Right lung (tissue), 10 donors: Measurements from ENCODE around the gene DEFB123. TPM values are rescaled to one million over a fixed set of nuclear protein-coding genes. Genes with fewer than 3 reads are reported as not detected.
"Not testable (repeated sequence)": the region's sequence is repeated elsewhere in the genome, so short reads cannot be mapped to it uniquely, and the experiment has no call there.

ENCODE experiments used
- DNase-seq, 2 donors: peaks; one replicate each; pipeline ENCODE4 v3.0.0-alpha.2; 2013
- long read RNA-seq, 8 donors: transcript quantifications; one replicate each; lab custom pipeline, GENCODE V29; 2026
- polyA plus RNA-seq, 5 donors: library from polyadenylated mRNA; unstranded; fragments of 120-200 nt; gene quantifications; one replicate each; pipeline versions ENCODE4 v1.2.1 to v1.2.3, GENCODE V29; 2013; ENCODE audit warnings: inconsistent platforms in 1 of 5, low replicate concordance in 1 of 5; ENCODE audit not compliant: insufficient read length in 5 of 5, insufficient read depth in 1 of 5

DEFB123 gene
- not detected for polyA plus RNA-seq
- long read RNA-seq, donor 1, result 0 reads
- long read RNA-seq, donor 2, result 0 reads
- long read RNA-seq, donor 3, result 0 reads
- long read RNA-seq, donor 4, result 0 reads
- long read RNA-seq, donor 5, result 0 reads
- long read RNA-seq, donor 6, result 0 reads
- long read RNA-seq, donor 7, result 0 reads
- long read RNA-seq, donor 8, result 0 reads

DNA sequence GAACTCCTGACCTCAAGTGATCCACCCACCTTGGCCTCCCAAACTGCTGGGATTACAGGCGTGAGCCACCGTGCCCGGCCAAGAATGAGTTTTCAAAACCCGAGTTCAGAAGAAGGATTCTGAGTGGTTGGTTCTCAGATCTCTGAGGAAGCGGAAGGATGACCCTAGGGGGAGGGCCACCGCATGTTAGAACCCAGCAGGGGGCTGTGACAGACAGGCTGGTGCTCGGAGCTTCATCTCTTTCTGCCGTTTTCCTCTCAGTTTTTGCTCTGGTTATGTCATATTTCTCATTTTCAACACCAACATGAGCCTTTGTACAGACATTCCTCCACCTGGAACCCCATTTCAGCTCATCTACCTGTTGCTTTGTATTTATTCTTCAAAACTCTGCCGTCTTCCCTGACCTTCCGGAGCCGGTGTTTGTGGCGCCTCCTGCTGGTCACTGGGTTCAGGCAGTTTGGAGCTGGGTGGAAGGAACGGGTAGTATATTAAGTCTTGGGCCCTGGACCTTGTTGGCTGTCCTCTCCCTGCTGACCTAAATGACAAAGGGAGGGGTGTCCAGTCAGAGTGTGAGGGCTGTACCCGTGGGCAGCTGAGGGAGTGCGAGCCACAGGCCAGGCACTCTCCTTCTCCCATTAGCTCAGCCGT, at the start of gene DEFB123:
Gene DEFB123 (plus strand): TSS at position 621 of the 648 bp plus-strand sequence. CDS start 67 bp downstream, outside the sequence.
- no peak for DNase-seq

DNA sequence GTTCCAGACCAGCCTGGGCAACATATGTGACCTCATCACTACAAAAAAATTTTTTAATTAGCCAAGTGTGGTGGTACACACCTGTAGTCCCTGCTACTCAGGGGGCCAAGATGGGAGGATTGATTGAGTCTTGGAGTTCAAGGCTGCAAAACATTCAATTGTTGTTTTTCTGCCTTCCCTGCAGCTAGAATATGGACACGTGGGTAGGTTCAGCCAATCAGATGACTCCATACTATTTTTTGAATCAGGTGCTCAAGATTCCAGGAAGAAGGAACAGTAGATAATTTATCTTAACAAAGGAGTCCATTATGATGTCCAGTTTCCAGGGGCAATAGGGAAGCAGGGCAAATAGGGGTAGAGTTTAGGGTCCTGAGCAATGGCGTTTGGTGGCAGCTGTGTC, 47.6 kb upstream of the DEFB123 start:
- no peak for DNase-seq

GRCh38 chr20:31394900-31395299, 45.5 kb upstream of the DEFB123 start:
- no peak for DNase-seq

DNA sequence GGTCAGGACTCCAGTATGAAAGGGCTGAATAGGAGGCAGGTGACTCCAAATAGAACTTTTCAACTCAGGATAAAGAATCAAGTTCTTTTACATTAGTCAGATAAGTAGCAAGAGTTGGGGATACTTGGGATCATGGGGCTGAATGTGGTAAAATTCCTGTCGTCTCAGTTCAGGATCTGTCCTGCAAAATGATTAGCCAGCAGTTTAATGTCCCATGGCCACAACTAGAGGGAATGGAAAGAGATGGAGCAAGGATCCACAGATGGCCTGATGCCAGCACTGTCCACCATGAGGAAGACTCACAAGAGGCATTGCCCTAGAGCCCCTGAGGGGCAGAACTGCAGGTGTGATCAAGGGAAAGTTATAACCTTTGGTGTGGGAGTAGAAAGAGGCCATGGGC, 36.5 kb upstream of the DEFB123 start:
- DNase-seq, result no peak

DNA sequence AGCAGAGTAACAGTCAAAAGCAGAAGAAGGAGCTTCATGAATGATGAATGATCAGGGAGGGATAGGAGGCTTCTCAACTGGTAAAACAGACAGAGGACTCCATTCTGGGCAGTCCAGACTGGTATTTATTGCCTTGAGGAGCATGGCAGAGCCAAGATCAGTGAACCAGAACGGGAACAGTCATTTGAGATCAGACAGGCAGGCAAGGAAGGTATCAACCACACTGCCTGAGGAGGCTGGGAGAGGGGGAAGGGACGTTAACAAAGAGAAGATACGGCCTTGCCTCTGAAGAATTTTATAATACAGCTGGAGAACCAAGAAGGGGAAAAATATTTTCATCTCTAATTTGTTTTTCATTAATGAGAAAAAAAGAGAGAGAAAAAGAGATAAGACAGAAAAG, 34.3 kb upstream of the DEFB123 start, which contains the start of gene DEFB121:
Gene DEFB121 (minus strand): TSS at position 101 of the 400 bp plus-strand sequence. CDS start 63 bp downstream, at position 38.
- no peak for DNase-seq

- DNase-seq, result no peak
These were observed 30.4 kb upstream of the DEFB123 start for GRCh38 chr20:31410011-31410410.

- DNase-seq, result no peak
These were observed 26.1 kb upstream of the DEFB123 start for GRCh38 chr20:31414381-31414780.

- no peak for DNase-seq
These were observed 24.8 kb upstream of the DEFB123 start for GRCh38 chr20:31415653-31416052.

DNA sequence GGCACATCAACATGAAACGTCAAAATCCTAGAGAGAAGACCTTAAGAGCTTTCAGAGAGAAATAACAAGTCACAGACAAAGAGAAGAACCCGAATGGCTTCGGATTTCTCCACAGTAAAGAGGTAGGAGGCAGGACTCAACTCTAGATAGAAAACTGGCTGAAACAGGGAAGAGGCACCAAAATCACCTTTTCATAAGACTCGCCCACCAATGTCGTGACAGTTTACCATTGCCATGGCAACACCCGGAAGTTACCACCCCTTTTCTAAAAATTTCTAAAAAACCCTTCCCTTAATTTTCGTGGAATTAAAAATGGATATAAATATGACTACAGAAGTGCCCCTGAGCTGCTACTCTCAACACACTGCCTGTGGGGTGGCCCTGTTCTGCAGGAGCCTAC, 22.1 kb upstream of the DEFB123 start:
- DNase-seq, result no peak

- no peak for DNase-seq
These were observed 14.6 kb upstream of the DEFB123 start for GRCh38 chr20:31425797-31426196.

DNA sequence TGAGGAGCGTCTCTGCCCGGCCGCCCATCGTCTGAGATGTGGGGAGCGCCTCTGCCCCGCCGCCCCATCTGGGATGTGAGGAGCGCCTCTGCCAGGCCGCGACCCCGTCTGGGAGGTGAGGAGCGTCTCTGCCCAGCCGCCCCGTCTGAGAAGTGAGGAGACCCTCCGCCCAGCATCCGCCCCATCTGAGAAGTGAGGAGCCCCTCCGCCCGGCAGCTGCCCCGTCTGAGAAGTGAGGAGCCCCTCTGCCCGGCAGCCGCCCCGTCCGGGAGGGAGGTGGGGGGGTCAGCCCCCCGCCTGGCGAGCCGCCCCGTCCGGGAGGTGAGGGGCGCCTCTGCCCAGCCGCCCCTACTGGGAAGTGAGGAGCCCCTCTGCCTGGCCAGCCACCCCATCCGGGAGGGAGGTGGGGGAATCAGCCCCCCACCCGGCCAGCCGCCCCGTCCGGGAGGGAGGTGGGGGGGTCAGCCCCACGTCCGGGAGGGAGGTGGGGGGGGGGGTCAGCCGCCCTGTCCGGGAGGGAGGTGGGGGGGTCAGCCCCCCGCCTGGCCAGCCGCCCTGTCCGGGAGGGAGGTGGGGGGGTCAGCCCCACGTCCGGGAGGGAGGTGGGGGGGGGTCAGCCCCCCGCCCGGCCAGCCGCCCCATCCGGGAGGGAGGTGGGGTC, 13.4 kb upstream of the DEFB123 start:
- DNase-seq, result not testable (repeated sequence)

DNA sequence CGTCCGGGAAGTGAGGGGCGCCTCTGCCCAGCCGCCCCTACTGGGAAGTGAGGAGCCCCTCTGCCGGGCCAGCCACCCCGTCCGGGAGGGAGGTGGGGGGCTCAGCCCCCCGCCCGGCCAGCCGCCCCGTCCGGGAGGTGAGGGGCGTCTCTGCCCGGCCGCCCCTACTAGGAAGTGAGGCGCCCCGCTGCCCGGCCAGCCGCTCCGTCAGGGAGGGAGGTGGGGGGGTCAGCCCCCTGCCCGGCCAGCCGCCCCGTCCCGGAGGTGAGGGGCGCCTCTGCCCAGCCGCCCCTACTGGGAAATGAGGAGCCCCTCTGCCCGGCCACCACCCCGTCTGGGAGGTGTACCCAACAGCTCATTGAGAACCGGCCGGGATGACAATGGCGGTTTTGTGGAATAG, 12.9 kb upstream of the DEFB123 start:
- not testable (repeated sequence) for DNase-seq

DNA sequence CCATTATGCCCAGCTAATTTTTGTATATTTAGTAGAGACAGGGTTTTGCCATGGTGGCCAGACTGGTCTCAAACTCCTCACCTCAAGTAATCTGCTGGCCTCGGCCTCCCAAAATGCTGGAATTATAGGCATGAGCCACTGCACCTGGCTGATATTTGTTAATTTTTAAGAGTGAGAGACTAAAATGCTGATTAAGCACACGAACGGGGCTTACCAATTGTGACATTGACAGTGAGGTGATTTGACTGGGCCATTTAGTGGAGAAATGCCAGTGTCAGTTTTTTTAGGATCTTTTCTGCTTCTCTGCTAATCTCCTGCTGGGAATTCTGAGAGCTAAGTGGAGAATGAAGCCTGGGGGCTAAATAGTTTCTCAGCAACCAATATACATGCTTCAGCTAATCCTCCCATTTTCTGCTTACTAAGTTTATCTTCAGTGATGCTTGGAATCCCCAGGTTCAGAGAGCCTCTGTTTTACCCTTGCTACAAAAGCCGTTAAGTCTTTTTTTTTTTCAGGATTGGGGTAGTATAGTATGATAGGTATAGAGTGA, 9.8 kb upstream of the DEFB123 start:
- DNase-seq, result no peak

DNA sequence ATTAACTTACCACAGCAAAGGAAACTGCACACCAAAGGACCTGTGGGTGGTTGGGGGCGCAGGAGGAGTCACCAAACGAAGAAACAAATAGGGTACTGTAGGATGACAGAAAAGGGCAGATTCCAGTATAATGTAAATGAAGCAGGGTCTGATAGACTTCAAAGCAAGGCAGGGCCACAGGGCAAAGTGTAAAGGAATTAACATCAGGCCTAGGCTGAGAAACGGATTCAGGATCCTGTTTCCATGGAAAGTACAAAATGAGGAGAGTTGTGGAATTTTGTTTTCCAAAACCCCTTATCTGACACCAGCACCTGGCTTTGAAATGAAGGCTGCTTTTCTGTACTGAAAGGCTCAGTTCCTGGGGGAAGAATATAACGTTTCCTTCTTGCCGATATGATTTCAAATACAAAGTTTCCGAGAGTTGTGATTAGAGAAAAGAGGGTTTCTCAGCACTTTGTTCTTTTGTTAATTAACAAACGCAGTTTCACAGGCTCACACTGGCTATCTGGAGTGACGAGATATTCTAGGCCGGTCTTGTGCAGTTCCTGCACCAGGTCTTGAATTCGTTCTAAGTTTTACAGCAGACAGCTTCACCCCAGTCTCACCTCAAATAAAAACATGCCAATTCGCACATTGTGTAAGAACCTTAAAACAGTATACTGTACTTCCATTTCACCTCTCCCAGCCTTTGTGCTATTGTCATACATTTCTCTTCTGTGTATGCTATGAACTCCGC, 5.8 kb downstream of the DEFB123 start:
- no peak for DNase-seq

DNA sequence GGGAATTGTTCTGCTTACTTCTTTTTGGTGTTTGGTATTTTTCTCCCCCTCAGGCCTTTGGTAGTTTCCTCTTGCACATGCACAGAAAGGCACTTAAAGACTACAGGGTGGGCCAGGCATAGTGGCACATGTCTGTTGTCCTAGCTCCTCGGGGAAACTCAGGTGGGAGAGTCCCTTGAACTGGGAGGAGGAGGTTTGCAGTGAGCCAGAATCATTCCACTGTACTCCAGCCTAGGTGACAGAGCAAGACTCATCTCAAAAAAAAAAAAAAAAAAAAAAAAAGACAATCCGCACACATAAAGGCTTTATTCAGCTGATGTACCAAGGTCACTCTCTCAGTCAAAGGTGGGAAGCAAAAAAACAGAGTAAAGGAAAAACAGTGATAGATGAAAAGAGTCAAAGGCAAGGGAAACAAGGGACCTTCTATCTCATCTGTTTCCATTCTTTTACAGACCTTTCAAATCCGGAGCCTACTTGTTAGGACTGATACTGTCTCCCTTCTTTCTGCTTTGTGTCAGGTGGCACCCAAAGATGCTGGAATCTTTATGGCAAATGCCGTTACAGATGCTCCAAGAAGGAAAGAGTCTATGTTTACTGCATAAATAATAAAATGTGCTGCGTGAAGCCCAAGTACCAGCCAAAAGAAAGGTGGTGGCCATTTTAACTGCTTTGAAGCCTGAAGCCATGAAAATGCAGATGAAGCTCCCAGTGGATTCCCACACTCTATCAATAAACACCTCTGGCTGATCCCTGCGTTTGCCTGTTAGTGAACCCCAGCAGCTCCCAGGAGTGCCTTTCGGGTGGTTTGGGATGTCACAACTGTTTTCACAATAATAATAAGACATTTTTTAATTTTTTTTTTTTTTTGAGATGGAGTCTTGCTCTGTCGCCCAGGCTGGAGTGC, 9.3 kb downstream of the DEFB123 start:
- no peak for DNase-seq

DNA sequence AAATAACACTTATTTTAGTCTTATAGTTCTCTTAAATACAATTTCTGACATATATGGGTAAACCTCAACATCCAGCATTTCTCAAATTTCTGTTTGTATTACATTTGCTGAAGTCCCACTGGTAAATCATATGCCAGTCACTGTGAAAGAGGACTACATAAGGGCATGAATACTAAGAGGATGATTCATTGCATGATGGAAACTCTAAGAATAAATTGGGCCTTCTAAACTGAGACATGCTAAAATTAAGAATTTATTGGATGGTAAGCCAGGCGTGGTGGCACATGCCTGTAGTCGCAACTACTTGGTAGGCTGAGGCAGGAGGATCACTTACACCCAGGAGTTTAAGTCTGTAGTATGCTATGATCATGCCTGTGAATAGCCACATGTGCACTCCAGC, 12.1 kb downstream of the DEFB123 start:
- DNase-seq, result no peak

DNA sequence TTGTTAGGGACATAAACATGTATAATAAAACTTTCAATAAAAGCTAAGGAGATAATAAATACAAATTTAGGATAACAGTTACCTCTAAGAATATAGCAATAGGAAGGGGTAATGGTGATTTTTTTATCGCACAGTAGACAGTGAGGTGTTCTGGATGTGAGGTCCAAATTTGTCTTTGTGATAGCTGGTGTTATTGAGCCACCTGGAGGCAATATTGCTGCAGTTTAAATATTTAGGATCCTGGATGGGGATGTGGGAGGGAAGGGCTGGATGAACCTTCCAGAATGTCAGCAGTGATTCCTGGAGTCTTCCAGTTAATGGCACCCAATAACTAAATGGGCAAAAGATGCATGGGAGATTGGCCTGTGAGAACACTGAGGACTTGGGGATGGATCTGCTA, 13.9 kb downstream of the DEFB123 start:
- DNase-seq, result no peak

DNA sequence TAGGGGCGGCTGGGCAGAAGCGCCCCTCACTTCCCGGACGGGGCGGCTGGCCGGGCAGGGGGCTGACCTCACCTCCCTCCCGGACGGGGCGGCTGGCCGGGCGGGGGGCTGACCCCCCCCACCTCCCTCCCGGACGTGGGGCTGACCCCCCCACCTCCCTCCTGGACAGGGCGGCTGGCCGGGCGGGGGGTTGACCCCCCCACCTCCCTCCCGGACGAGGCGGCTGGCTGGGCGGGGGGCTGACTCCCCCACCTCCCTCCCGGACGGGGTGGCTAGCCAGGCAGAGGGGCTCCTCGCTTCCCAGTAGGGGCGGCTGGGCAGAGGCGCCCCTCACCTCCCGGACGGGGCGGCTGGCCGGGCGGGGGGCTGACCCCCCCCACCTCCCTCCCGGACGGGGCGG, 30.5 kb downstream of the DEFB123 start:
- DNase-seq, result not testable (repeated sequence)

DNA sequence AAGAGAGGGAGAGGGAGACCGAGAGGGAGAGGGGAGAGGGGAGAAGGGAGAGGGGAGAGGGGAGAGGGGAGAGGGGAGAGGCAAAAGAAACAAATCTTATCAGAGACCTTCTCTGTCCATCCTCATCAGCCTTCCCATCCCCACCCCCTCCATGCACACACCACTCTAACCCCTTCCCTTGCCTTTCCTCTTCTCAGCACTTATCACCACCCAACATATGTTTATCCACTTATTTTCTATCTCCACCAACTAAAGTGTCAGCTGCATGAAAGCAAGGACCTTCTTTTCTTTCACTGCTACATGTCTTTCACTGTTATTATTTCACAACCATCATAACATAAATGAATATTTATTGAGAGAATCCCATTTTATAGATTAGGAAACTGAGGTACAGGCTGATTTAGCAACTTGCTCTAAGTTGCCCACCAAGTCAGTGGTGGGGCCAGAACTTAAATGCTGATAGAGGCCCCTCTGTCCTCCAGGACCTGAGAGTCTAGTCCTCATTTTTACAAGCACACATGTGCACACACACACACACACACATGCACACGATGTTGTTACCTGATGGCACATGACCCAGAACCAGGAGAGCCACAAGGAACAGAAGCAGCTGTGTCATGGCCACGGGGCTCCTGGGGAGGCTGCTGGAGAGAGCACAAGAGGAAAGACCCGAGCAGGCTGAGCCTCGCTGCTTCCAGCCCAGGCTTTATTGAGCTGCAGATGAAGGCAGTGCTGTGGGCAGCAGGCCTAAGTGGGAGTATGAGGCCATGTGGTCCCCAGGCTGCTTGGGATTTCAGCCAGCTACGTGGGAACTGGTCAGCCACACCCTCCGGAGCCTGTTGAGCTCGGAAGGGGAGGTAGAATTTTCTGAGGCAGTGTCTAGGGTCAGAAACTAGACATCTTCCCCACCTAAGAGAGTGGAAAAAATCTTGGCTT, 32.2 kb downstream of the DEFB123 start:
- DNase-seq, result no peak
